ENCODE results near the gene IL36RN.

DNA sequence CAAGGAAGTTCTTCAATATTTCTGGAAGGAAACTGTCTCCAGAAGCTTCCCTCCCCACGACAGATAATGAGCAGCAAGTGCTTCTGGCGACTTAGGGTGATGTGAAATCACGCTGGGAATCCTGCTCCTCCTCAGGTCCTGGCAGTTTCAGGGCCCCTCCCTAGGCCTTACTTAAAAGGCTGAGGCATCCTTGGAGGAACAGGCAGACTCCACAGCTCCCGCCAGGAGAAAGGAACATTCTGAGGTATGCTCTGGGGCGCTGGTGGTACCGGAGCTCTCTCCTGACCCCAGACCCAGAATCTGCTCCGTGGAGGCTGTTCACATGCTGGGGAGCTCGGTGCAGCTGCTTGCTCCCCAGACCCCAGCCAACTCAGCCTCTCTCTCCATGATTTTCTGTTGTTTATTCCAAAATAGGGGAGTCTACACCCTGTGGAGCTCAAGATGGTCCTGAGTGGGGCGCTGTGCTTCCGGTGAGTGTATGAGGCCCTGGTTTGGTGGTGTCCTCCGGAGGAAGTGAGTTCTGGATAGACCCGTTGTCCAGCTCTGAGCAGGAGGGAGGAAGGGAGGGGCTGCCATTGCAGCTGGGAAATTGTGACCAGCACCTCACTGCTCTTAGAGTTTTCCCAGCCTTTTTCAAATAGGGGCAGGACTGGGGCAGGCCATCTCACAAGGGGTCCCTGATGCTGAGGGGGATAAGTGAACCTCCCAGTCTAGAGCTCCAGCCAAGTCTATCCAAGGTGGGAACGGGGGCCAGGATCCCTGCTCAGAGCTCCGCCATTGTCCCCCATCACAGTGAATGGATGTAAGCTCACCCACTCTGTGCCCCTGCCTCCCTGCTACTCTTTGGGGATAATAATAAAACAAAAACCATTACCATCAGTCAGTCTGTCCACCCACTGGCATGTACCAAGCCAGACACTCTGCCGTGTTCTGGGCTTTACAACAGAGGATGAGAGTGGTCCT is at the start of gene IL36RN:
- no peak for TF ChIP-seq CTCF (IDR thresholded peaks at IDR 0.05; ENCODE audit: poor library complexity, severe bottlenecking)
- no peak for TF ChIP-seq MXI1 (conservative IDR thresholded peaks at IDR 0.05; ENCODE audit: poor library complexity, severe bottlenecking)
- TF ChIP-seq EZH2 (IDR thresholded peaks at IDR 0.05; ENCODE audit: borderline replicate concordance, insufficient read depth, low read length, poor library complexity, severe bottlenecking) = no peak
- TF ChIP-seq POLR2AphosphoS5 (IDR thresholded peaks at IDR 0.05) = no peak
